Muscle of back (tissue), 11 donors: ENCODE data around the gene GJC2. TPM values are rescaled to one million over a fixed set of nuclear protein-coding genes. Genes with fewer than 3 reads are reported as not detected.

ENCODE experiments used
- DNase-seq, 3 donors: peaks; one replicate each; pipeline versions ENCODE4 v3.0.0 to v3.0.0-alpha.2; 2013
- polyA plus RNA-seq, 10 donors: library from polyadenylated mRNA; unstranded; fragments of 120-200 nt; gene quantifications; one replicate each; pipeline ENCODE4 v1.2.1, GENCODE V29; 2013; ENCODE audit not compliant: insufficient read length in 10 of 10

GJC2 gene
- polyA plus RNA-seq, 10 donors = 0.62 to 1.5 (median 0.83) TPM

- no peak for DNase-seq
Observed at GRCh38 chr1:228112617-228113016, 37.1 kb upstream of the GJC2 start.

GRCh38 chr1:228114827-228115226, 34.9 kb upstream of the GJC2 start:
- DNase-seq = no peak

- no peak for DNase-seq
Observed at GRCh38 chr1:228117335-228117734, 32.4 kb upstream of the GJC2 start.

GRCh38 chr1:228118040-228118439, 31.7 kb upstream of the GJC2 start:
- DNase-seq = no peak

GRCh38 chr1:228120351-228120750, 29.4 kb upstream of the GJC2 start:
- DNase-seq = no peak

- no peak for DNase-seq
Observed at GRCh38 chr1:228120857-228121489, 28.8 kb upstream of the GJC2 start.

GRCh38 chr1:228122921-228123441, 26.7 kb upstream of the GJC2 start:
- DNase-seq = no peak

GRCh38 chr1:228123505-228123904, 26.2 kb upstream of the GJC2 start:
- DNase-seq = no peak

- no peak for DNase-seq
Observed at GRCh38 chr1:228125185-228125584, 24.5 kb upstream of the GJC2 start.

- no peak for DNase-seq
Observed at GRCh38 chr1:228131766-228132165, 18.0 kb upstream of the GJC2 start.

- no peak for DNase-seq
Observed at GRCh38 chr1:228134591-228134990, 15.1 kb upstream of the GJC2 start.

- no peak for DNase-seq
Observed at GRCh38 chr1:228136901-228137300, 12.8 kb upstream of the GJC2 start.

GRCh38 chr1:228139406-228139930, 10.3 kb upstream of the GJC2 start:
- no peak for DNase-seq

- DNase-seq = peak; percentile 97 to 99 (median 99)
Observed at GRCh38 chr1:228139931-228140723, 9.6 kb upstream of the GJC2 start, which contains the start of gene GUK1. Gene GUK1, plus strand, starts transcription at chr1:228140279. Its CDS starts 24 bp downstream, at chr1:228140303.

GRCh38 chr1:228140724-228141225, 9.0 kb upstream of the GJC2 start:
- DNase-seq = no peak

- DNase-seq = peak in 1 of 3 donors; percentile 51
Observed at GRCh38 chr1:228141226-228142044, 8.3 kb upstream of the GJC2 start.

- peak in 1 of 3 donors; percentile 65 for DNase-seq
Observed at GRCh38 chr1:228142155-228142691, 7.5 kb upstream of the GJC2 start.

GRCh38 chr1:228142701-228143136, 7.0 kb upstream of the GJC2 start:
- peak in 1 of 3 donors; percentile 65 for DNase-seq

- no peak for DNase-seq
Observed at GRCh38 chr1:228143480-228144192, 6.1 kb upstream of the GJC2 start.

GRCh38 chr1:228144193-228144992, 5.3 kb upstream of the GJC2 start:
- no peak for DNase-seq
